M059J (cell line): ENCODE results near the gene SLC39A11. TPM values are rescaled to one million over a fixed set of nuclear protein-coding genes. Genes with fewer than 3 reads are reported as not detected.
"Not testable (repeated sequence)": the region's sequence is repeated elsewhere in the genome, so short reads cannot be mapped to it uniquely, and the experiment has no call there.

Experiments
- DNase-seq: peaks from one replicate; pipeline ENCODE4 v3.0.0-alpha.2; 2012; ENCODE audit warnings: low read depth
- total RNA-seq: library from RNA; depleted of rRNA; stranded (reverse); fragments of >200 nt; shearing (Covaris generic); gene quantifications from 2 replicates; pipeline ENCODE4 v1.2.3, GENCODE V29; 2014

SLC39A11 gene
- total RNA-seq, 1 experiment from 2014 or later: 22.2 TPM

GRCh38 chr17:73011016-73011486, 81.4 kb downstream of the SLC39A11 start:
- DNase-seq: no peak

GRCh38 chr17:73010414-73010813, 82.1 kb downstream of the SLC39A11 start:
- DNase-seq: no peak

DNA sequence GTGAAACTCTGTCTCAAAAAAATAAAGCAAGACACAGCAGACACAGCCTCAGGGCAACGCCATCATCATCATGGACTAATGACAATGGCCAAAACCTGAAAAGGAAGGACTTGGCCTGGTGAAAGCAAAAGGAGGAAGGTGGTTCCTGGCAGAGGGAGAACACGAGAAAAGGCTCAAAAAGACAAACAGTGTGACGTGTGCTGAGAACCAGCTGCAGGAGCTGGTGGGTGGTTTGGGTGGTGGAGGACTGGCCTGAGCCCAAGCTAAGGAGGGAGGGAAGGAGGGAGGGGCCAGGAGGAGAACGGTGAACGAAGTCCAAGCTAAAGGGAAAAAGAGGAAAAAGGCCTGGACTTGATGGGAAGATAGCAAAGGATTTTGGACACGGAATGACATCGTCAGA, 85.1 kb downstream of the SLC39A11 start:
- no peak for DNase-seq

- DNase-seq: no peak
Observed at GRCh38 chr17:73005360-73005759, 87.1 kb downstream of the SLC39A11 start.

- peak; percentile 43 for DNase-seq
Observed at GRCh38 chr17:73003487-73003886, 89.0 kb downstream of the SLC39A11 start.

DNA sequence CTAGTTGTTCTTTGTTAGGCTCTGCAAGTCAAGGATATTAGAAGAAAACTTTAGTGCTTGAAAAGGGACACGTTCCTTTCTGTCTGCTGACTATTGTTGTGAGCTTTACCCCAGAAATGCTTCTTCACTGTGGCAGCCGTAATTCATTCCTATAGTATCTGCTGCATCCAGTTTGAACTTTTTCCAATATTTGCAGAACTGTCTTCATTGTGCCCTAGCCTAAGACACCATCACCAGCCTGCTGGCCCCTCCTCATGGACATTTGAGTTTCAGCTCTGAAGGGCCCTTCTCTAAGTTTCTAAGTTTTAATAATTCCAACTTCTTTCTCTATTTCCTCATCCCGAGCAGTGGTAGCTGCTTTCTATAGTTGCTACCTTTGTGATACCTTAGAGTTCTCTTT, 91.7 kb downstream of the SLC39A11 start:
- no peak for DNase-seq

GRCh38 chr17:72999474-72999873, 93.0 kb downstream of the SLC39A11 start:
- DNase-seq: not testable (repeated sequence)

GRCh38 chr17:72998343-72998742, 94.1 kb downstream of the SLC39A11 start:
- DNase-seq: peak; percentile 12

GRCh38 chr17:72997559-72997958, 94.9 kb downstream of the SLC39A11 start:
- DNase-seq: peak; percentile 35

DNA sequence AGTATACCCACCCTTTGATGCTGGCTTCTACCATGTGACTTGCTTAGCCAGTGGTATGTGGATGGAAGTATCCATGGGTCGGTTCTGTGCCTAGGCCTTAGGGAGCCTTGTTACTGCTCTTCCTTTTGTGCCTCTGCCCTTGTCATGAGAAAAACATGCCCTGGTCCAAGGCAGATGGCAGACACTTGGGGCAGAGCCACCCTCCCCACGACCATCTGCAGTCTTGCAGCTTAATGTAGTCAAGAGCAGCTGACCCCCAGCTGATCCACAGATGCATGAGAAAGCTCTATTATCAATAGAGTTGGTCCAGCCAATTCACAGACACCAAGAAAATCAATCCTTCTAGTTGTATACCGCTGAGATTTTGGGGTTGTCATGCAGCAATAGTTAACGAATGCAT, 95.7 kb downstream of the SLC39A11 start:
- DNase-seq: no peak

DNA sequence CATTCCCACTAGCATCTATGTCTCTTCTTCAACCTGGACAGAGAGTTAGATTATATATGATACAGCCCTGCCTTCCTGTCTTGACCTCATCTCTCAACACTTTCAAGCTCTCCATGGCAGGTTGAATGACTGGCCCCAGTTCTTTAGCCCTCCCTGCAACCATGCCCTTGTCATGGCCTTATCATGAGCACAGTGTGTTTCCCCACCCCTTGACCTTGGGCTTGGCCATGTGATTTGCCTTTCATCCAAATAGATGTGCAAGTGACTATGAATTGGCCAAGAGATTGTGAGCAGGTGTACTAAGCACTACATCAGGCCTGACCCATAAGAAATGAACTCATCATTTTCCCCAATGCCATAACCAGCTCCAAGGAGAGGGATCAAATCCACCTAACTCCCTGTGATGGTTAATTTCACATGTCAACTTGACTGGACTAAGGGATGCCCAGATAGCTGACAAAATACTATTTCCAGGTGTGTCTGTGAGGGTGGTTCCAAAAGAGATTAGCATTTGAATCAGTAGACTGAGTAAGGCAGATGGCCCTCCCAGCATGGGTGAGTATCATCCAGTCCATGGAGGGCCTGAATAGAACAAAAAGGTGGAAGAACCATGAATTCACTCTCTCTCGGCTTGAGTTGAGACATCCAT, 97.4 kb downstream of the SLC39A11 start:
- no peak for DNase-seq

GRCh38 chr17:72992783-72993467, 99.6 kb downstream of the SLC39A11 start:
- not testable (repeated sequence) for DNase-seq

- no peak for DNase-seq
Observed at GRCh38 chr17:72991651-72992050, 100.8 kb downstream of the SLC39A11 start.

GRCh38 chr17:72989074-72989610, 103.3 kb downstream of the SLC39A11 start:
- DNase-seq: no peak

GRCh38 chr17:72988451-72988850, 104.0 kb downstream of the SLC39A11 start:
- no peak for DNase-seq

DNA sequence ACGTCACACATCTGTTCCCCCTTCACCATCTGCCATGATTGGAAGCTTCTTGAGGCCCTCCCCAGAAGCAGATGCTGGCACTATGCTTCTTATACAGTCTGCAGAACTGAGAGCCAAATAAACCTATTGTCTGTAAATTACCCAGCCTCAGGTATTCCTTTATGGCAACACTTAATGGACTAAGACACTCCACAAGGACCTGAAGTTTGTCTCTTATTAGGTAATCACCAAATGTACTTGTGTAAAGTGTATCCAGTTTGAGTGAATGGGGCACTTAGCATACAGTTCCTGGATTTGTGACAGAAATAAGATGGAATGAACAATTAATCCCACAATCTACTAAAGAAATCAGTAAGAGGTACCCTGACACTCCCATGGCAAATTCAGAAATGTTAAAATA, 105.3 kb downstream of the SLC39A11 start:
- DNase-seq: no peak

- DNase-seq: peak; percentile 74
Observed at GRCh38 chr17:72985882-72986720, 106.4 kb downstream of the SLC39A11 start.

GRCh38 chr17:72984926-72985325, 107.6 kb downstream of the SLC39A11 start:
- no peak for DNase-seq

GRCh38 chr17:72984145-72984925, 108.2 kb downstream of the SLC39A11 start:
- DNase-seq: peak; percentile 94

DNA sequence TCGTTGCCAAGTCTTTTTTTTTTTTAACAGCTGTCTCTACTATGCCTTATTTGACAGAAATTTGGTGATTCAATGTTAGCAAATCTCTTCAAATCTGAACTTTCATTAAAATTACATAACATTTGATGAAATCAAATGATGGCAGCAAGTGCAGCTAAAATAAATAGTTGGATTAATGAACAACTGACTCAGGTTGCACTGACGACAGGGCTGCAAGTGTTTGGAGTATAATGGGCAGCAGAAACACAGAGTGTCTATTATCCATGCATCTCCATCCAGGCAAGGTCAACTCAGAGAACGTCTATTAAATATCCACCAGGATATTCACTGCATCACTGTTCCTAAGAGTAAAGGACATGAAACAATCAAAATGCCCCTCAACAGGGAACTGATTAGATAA, 109.8 kb downstream of the SLC39A11 start:
- no peak for DNase-seq

DNA sequence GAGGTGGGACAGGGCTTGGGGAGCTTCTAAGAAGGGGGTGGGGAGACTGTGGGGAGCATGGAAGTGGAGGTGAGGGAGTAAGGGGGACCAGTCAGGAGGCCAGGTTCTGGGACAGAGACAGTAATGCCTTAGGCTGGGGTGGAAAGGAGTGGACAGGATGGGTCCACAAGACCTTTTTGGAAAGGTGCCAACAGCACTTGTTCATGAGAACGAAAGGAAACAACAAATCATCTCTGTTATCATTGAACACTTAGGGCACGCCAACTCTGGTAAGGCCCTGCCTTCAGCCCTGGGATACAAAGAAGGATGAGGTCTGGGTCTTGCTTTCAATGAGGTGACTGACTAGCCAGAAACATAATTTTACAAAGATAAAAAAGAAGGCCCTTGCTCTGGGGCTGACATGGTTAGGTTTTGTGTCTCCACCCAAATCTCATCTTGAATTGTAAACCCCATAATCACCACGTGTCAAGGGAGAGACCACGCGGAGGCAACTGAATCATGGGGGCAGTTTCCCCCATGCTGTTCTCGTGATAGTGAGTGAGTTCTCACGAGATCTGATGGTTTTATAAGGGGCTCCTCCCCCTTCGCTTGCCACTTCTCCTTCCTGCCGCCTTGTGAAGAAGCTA, 113.8 kb downstream of the SLC39A11 start:
- no peak for DNase-seq
